Nephron progenitor cell (in vitro differentiated cells): Measurements from ENCODE around the gene SKOR1.

Experiments used
- DNase-seq: peaks from one replicate; pipeline ENCODE4 v3.0.0; 2021
- H3K27ac Mint-ChIP-seq: 2 replicates; pipeline ENCODE4 v1.8.0; 2021; ENCODE audit warnings: mild to moderate bottlenecking, moderate library complexity, mixed read lengths
- H3K27me3 Mint-ChIP-seq: 2 replicates; pipeline ENCODE4 v1.8.0; 2021; ENCODE audit warnings: mild to moderate bottlenecking, low read depth, mixed read lengths; ENCODE audit not compliant: poor library complexity
- H3K36me3 Mint-ChIP-seq: 2 replicates; pipeline ENCODE4 v1.8.0; 2021; ENCODE audit warnings: low read depth, mixed read lengths
- H3K4me1 Mint-ChIP-seq: 2 replicates; pipeline ENCODE4 v1.8.0; 2021; ENCODE audit warnings: mixed read lengths
- H3K4me3 Mint-ChIP-seq: 2 replicates; pipeline ENCODE4 v1.8.0; 2021; ENCODE audit warnings: mild to moderate bottlenecking, moderate library complexity, mixed read lengths
- H3K9me3 Mint-ChIP-seq: 2 replicates; pipeline ENCODE4 v1.8.0; 2021; ENCODE audit warnings: mild to moderate bottlenecking, moderate library complexity, mixed read lengths
- TF ChIP-seq, protein P1 (sequence below): fragments of 200-600 bp; sonication (generic); IDR thresholded peaks from 2 replicates; pipeline ENCODE4 v1.5.0; 2021; ENCODE audit warnings: antibody characterized with exemption

The SKOR1 gene

DNA sequence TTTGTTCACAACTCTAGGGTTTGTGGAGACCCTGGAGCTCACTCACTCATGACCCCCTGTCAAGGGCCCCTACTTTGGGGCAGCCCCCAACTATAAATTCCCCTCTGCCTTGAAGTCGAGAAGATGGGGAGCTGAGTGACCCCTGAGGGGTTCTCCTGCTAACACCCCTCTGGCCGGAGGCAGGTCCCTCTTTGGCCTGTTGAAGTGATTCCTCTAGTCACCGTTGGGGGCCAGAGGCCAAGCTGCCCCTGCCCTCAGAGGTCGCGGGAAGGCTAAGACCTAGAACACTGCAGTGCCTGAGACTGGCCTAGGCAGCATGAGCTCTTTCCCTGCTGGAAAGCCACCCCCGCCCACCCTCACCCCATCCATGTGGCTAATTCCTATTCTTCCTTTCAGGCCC is 15.4 kb upstream of the SKOR1 start:
- Mint-ChIP-seq H3K9me3 (no peaks in the 10 kb centered on the region), H3K27me3 (peaks cover 32% of the 10 kb centered on the region)

GRCh38 chr15:67812241-67812644 is 13.1 kb upstream of the SKOR1 start:
- H3K27ac Mint-ChIP-seq: no peak overlapping the region
- TF ChIP-seq, protein P1, sequence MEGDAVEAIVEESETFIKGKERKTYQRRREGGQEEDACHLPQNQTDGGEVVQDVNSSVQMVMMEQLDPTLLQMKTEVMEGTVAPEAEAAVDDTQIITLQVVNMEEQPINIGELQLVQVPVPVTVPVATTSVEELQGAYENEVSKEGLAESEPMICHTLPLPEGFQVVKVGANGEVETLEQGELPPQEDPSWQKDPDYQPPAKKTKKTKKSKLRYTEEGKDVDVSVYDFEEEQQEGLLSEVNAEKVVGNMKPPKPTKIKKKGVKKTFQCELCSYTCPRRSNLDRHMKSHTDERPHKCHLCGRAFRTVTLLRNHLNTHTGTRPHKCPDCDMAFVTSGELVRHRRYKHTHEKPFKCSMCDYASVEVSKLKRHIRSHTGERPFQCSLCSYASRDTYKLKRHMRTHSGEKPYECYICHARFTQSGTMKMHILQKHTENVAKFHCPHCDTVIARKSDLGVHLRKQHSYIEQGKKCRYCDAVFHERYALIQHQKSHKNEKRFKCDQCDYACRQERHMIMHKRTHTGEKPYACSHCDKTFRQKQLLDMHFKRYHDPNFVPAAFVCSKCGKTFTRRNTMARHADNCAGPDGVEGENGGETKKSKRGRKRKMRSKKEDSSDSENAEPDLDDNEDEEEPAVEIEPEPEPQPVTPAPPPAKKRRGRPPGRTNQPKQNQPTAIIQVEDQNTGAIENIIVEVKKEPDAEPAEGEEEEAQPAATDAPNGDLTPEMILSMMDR: no peak
- H3K27me3 Mint-ChIP-seq: peaks cover 50% of the 10 kb centered on the region
- peaks cover 20% of the 10 kb centered on the region for H3K9me3 Mint-ChIP-seq
- DNase-seq: no peak
- H3K36me3 Mint-ChIP-seq: peaks cover 35% of the 10 kb centered on the region
- no peak overlapping the region for H3K4me3 Mint-ChIP-seq
- H3K4me1 Mint-ChIP-seq: peaks cover 35% of the 10 kb centered on the region

More for the DNA sequence above, 15.4 kb upstream of the SKOR1 start:
- Mint-ChIP-seq H3K4me3 (no peak overlapping the region), H3K4me1 (peaks cover 50% of the 10 kb centered on the region), H3K27ac (no peak overlapping the region), H3K36me3 (peaks cover 18% of the 10 kb centered on the region)
- TF ChIP-seq, protein P1: no peak
- DNase-seq: peak; percentile 29

DNA sequence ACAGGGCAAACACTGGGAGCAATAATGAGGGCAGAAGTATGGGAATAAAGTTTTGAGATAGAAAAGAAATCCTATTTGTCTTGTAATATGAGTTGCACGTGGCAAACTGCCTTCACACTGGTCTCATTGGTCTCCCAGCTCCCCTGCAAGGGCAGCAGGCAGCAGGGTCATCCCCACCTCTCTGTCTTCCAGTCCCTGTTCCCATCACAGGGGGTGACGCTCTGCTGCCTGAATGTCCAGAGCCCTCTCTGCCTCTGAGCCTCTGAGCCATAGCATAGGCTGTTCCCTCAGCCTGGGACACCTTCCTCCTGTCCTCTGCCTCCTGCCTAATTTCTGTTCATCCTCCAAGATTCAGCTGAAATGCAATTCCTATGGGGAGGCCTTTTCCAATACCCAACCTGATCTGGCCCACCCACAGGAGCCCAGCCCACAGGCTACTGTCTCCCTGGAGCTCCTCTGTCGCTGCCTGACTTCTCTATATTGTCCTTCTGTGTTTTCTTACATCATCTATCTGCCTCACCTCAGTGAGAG is 12.1 kb upstream of the SKOR1 start:
- peaks cover 59% of the 10 kb centered on the region for H3K27me3 Mint-ChIP-seq
- H3K9me3 Mint-ChIP-seq: peaks cover 27% of the 10 kb centered on the region
- H3K4me3 Mint-ChIP-seq: peak overlapping the region; percentile 7
- peaks cover 30% of the 10 kb centered on the region for H3K36me3 Mint-ChIP-seq
- no peak for DNase-seq
- TF ChIP-seq, protein P1: no peak
- peaks cover 30% of the 10 kb centered on the region for H3K4me1 Mint-ChIP-seq
- H3K27ac Mint-ChIP-seq: peak overlapping the region; percentile 73

DNA sequence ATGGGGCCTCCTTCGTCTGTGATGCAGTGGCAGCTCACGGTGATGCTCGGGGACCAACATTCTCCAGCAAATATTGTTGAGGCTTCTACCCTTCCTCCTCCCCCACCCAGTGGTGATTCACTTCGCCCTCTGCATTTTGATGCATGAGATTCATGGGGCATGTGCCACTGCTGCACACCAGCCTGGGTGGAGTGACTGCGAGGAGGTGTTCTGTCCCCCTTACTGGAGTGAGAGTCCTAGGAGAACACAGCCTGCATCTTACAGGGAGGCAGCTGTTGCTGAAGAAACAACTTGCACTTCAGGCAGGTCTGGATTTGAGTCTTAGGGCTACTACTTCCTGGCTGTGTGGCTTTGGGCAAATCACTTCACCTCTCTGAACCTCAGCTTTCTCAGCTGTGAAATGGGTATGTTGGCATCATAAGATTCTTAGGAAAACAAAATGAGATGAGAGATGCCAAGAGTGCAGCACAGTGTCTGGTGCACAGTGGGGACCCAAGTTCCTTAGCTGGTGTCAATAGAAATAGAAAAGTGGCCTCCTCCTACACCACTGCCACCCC is 10.2 kb upstream of the SKOR1 start:
- H3K36me3 Mint-ChIP-seq: peaks cover 18% of the 10 kb centered on the region
- no peak overlapping the region for H3K27ac Mint-ChIP-seq
- no peak for DNase-seq
- no peak overlapping the region for H3K4me3 Mint-ChIP-seq
- H3K27me3 Mint-ChIP-seq: peaks cover 69% of the 10 kb centered on the region
- H3K9me3 Mint-ChIP-seq: peaks cover 27% of the 10 kb centered on the region
- TF ChIP-seq, protein P1: no peak
- H3K4me1 Mint-ChIP-seq: peaks cover 22% of the 10 kb centered on the region

DNA sequence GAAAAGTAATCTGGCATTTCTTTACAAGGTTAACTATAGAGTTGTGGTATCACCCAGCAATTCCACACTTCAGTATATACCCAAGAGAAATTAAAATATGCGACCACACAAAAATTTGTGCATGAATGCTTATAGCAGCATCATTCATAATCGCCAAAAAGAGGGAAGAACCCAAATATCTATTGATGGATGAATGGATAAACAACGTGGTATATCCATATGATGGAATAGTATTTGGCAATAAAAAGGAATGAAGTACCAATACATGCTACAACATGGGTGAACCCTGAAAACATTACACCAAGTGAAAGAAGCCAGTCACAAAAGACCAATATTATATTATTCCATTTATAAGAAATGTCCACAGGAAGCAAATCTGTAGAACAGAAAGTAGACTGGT is 8.6 kb upstream of the SKOR1 start:
- Mint-ChIP-seq H3K9me3 (peaks cover 27% of the 10 kb centered on the region), H3K4me3 (no peak overlapping the region), H3K4me1 (peaks cover 25% of the 10 kb centered on the region), H3K27ac (no peak overlapping the region), H3K36me3 (peaks cover 18% of the 10 kb centered on the region), H3K27me3 (peaks cover 75% of the 10 kb centered on the region)
- TF ChIP-seq, protein P1: no peak
- no peak for DNase-seq

GRCh38 chr15:67818464-67818863 is 6.8 kb upstream of the SKOR1 start:
- no peak for DNase-seq
- Mint-ChIP-seq H3K36me3 (peaks cover 18% of the 10 kb centered on the region), H3K9me3 (peaks cover 27% of the 10 kb centered on the region), H3K27ac (no peak overlapping the region), H3K4me1 (peaks cover 18% of the 10 kb centered on the region), H3K4me3 (no peak overlapping the region), H3K27me3 (peaks cover 77% of the 10 kb centered on the region)
- TF ChIP-seq, protein P1: no peak
